Ovary (tissue), 3 donors: ENCODE results near the gene HERC4.

ENCODE experiments used
- CTCF ChIP-seq, 3 donors: fragments of 450-650 bp in 2 of 3; fragments of 200-600 bp in 1 of 3; IDR thresholded peaks; one replicate each; pipeline versions ENCODE4 v1.5.1 to v1.8.0; 2016 to 2022; ENCODE audit warnings: antibody characterized with exemption in 3 of 3, mild to moderate bottlenecking in 1 of 3
- EP300 ChIP-seq: sonication (generic); formaldehyde crosslinking; IDR thresholded peaks from one replicate; pipeline ENCODE4 v1.6.1; 2017; ENCODE audit warnings: antibody characterized with exemption
- POLR2A ChIP-seq: fragments of 450-650 bp; IDR thresholded peaks from one replicate; pipeline ENCODE4 v1.6.1; 2017; ENCODE audit warnings: antibody characterized with exemption, mild to moderate bottlenecking, moderate library complexity
- donor health status: DM: no; HTN: no; CAD: no.

DNA sequence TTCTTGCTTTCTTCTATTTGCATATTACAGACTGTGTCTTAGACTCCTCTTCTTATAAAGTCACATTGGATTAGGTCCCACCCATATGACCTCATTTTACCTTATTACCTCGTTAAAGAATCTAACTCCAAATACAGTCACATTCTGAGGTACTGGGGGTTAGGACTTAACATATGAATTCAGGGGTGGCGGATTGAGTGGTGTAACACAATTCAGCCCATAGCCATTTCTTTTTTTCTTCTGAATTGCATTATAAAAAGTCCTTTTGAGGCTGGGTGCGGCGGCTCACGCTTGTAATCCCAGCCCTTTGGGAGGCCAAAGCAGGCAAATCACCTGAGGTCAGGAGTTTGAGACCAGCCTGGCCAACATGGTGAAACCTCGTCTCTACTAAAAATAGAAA is 6.8 kb upstream of the HERC4 start:
- TF ChIP-seq CTCF (IDR thresholded peaks at IDR 0.05) (no peak), EP300 (no peak), POLR2A (no peak)
